WERI-Rb-1 (cell line): Measurements from ENCODE around the gene MYH1.
"Not testable (repeated sequence)": the region's sequence is repeated elsewhere in the genome, so short reads cannot be mapped to it uniquely, and the experiment has no call there.

Source experiments
- DNase-seq: peaks from one replicate; pipeline ENCODE4 v3.0.0-alpha.2; 2020
- H3K27ac ChIP-seq: fragments of 250-450 bp; sonication (Bioruptor Pico); 2 replicates; pipeline ENCODE4 v1.5.1; 2020; ENCODE audit warnings: mild to moderate bottlenecking, moderate library complexity
- H3K27me3 ChIP-seq: fragments of 250-450 bp; sonication (Bioruptor Pico); 2 replicates; pipeline ENCODE4 v1.5.1; 2021; ENCODE audit warnings: mild to moderate bottlenecking, low read depth, moderate library complexity; ENCODE audit not compliant: insufficient read depth, severe bottlenecking
- H3K36me3 ChIP-seq: fragments of 250-450 bp; sonication (Bioruptor Pico); 2 replicates; pipeline ENCODE4 v1.5.1; 2020; ENCODE audit warnings: mild to moderate bottlenecking, moderate library complexity
- H3K4me3 ChIP-seq: 2 replicates; pipeline ENCODE4 v1.5.1; 2011; ENCODE audit warnings: low read depth, mild to moderate bottlenecking, control low read depth, low read length
- H3K9me3 ChIP-seq: fragments of 250-450 bp; sonication (Bioruptor Pico); 2 replicates; pipeline ENCODE4 v1.5.1; 2021; ENCODE audit warnings: mild to moderate bottlenecking, moderate library complexity; ENCODE audit not compliant: severe bottlenecking
- TF ChIP-seq, protein P1 (sequence below): IDR thresholded peaks from 2 replicates; pipeline ENCODE4 v1.5.1; 2011; ENCODE audit warnings: low read depth, mild to moderate bottlenecking, control low read depth, inconsistent platforms, low read length

Gene MYH1

DNA sequence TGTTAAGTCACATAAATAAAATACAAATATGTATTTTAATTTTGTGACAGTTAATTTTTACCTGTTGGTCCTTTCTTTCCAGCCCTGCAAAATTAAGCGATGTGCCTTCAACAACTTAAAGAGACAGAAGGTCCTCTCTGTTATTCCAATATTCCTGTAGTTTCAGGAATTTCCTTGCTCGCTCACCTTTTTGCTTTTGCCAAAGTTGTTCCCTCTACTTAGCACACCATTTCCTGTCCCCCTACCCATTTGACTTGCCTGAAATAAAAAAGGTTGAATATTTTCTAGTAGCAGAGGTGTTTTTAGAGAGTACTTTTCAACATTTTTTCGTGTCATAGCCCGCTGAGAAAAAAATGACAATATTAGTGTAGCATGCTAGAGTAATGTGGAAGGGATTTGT, 31.7 kb upstream of the MYH1 start:
- H3K27ac ChIP-seq = no peak overlapping the region
- no peak overlapping the region for H3K4me3 ChIP-seq

DNA sequence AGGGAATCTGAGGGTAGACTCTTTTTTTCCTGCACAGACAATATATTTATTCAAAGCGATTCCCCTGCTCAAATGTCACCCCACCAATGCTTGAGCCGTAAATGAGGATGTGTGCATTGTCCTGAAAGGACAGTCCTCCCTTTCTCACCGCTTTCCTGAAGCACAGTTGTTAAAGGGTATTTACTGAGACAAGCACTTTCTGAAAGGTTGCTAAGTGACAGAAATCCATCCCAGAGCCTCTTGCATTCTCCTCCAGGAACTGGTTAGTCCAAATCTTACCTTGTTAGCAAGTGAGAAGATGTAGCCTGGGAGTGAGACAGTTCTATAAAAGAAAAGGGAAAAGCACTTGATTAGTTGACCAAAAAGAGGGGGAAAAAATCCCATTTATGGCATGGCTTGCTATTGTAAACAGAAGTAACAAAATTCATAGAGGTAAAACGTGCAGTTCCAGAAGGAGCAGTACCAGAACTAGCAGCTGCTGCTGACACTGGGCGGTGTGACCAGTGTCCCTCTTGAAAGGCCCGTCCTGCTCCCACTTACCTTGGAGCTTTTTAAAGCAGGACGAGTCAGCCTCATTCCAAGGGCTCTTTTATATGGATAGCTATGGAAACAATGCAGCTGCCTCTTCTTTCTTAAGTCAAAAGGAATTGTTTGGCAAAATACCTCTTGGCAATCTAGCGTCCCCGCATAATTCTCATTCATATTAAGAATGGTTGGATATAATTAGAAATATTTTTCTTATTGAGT, 30.9 kb upstream of the MYH1 start, which contains the start of gene MYH2:
TSS of gene MYH2 (minus strand) at position 563 of the 747 bp plus-strand sequence. CDS start 1,738 bp downstream, outside the sequence.
- Histone ChIP-seq H3K9me3 (no peaks in the 10 kb centered on the region), H3K27ac (no peak within 1 kb of the TSS), H3K4me3 (no peak within 1 kb of the TSS), H3K27me3 (peaks cover 10% of the 10 kb centered on the region), H3K36me3 (no peaks in the 10 kb centered on the region)
- TF ChIP-seq, protein P1, sequence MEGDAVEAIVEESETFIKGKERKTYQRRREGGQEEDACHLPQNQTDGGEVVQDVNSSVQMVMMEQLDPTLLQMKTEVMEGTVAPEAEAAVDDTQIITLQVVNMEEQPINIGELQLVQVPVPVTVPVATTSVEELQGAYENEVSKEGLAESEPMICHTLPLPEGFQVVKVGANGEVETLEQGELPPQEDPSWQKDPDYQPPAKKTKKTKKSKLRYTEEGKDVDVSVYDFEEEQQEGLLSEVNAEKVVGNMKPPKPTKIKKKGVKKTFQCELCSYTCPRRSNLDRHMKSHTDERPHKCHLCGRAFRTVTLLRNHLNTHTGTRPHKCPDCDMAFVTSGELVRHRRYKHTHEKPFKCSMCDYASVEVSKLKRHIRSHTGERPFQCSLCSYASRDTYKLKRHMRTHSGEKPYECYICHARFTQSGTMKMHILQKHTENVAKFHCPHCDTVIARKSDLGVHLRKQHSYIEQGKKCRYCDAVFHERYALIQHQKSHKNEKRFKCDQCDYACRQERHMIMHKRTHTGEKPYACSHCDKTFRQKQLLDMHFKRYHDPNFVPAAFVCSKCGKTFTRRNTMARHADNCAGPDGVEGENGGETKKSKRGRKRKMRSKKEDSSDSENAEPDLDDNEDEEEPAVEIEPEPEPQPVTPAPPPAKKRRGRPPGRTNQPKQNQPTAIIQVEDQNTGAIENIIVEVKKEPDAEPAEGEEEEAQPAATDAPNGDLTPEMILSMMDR = no peak
- no peak for DNase-seq

More for the DNA sequence above, 31.7 kb upstream of the MYH1 start:
- Histone ChIP-seq H3K36me3 (no peaks in the 10 kb centered on the region), H3K27me3 (peaks cover 9% of the 10 kb centered on the region), H3K9me3 (no peaks in the 10 kb centered on the region)
- TF ChIP-seq, protein P1 = no peak
- no peak for DNase-seq

DNA sequence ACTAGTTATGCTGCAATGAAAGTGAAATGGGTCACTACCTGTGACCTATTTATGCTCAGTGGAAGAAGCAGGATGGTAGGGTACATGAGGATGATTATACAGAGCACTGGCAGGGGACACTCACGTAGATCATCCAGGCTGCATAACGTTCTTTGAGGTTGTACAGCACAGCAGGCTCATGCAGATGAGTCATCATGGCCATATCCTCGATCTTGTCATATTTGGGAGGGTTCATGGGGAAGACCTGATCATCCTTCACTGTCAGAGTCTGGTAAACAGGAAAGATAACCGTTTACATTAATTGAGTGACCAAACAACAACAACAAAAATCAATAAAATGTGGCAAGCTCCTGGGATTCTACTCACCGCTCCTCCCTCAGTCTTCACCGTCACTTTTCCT, 29.0 kb upstream of the MYH1 start:
- no peak overlapping the region for H3K4me3 ChIP-seq
- no peak overlapping the region for H3K27ac ChIP-seq
- no peak for DNase-seq
- TF ChIP-seq, protein P1 = no peak
- peaks cover 12% of the 10 kb centered on the region for H3K27me3 ChIP-seq
- H3K9me3 ChIP-seq = no peaks in the 10 kb centered on the region
- H3K36me3 ChIP-seq = no peaks in the 10 kb centered on the region

DNA sequence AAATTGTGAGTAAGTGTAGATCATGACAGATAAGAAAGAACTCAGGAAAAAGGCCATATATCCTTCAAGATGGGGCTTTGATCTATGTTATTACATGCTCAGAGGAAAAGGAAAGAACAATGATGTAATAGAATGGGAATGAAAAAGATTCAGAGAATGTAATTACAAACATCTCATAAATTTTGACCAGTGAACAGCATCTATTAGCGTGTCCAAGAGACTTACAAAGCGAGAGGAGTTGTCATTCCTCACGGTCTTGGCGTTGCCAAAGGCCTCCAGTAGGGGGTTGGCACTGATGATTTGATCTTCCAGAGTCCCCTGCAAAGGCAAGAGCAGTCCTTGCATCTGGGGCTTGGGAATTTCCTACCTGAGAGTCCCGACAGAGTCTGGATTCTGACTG, 25.1 kb upstream of the MYH1 start:
- H3K36me3 ChIP-seq, H3K27ac ChIP-seq, DNase-seq, H3K4me3 ChIP-seq: not testable (repeated sequence)
- H3K27me3 ChIP-seq = peaks cover 12% of the 10 kb centered on the region
- peaks cover 19% of the 10 kb centered on the region for H3K9me3 ChIP-seq

DNA sequence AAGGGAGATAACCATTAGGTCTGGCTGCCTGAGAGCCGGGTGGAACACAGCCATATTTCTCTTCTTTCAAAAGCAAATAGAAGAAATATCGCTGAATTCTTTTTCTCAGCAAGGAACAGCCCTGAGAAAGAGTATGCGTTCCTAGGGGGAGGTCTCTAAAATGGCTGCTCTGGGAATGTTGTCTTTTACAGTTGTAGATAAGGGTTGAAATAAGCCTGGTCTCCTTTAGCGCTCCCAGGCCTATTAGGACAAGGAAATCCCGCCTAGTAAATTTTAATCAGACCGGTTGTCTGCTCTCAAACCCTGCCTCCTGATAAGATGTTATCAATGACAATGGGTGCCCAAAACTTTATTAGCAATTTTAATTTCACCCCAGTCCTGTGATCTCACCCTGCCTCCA, 22.8 kb upstream of the MYH1 start:
- peaks cover 19% of the 10 kb centered on the region for H3K9me3 ChIP-seq
- not testable (repeated sequence) for H3K4me3 ChIP-seq, H3K36me3 ChIP-seq, DNase-seq, H3K27ac ChIP-seq, H3K27me3 ChIP-seq

DNA sequence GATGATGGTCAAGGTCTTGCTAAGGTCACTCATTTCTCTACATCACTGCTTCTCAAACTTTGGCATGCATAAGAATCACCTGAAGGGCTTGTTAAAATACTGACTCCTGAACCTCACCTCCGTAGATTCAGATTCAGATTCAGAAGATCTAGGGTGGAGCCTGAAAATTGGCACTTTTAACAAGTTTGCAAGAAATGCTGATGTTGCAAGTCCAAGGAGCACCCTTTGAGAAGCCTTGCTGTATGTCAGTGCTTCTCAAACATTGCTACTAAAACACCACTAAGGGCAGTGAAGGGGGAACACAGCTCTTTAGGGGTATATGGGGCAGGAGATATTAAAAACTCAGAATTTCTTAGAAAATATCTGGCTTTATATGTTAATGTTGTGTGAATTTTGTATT, 13.7 kb upstream of the MYH1 start:
- Histone ChIP-seq H3K9me3 (no peaks in the 10 kb centered on the region), H3K27me3 (no peaks in the 10 kb centered on the region), H3K4me3 (no peak overlapping the region), H3K36me3 (no peaks in the 10 kb centered on the region), H3K27ac (no peak overlapping the region)
- DNase-seq = no peak
- TF ChIP-seq, protein P1 = no peak

DNA sequence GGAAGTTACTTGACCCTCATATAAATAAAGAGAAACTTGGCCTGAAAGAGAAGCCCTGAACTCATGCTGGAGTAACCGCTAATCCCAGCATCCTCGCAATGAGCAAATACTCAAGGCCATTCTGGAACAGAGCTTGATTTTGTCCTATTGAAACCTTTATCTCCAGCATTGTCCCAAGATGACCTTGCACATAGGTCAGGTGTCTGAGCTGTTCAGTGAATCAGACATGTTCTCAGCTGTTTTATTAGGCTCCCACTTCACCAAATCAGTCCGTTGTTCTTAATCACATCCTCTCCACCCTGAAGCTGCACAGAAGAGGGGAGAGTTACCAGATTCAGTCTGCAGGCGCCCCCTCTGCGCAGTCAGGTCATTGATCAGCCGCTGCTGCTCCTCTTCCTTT, 9.1 kb upstream of the MYH1 start:
- H3K4me3 ChIP-seq = no peak overlapping the region
- no peak for DNase-seq
- H3K27me3 ChIP-seq = peaks cover 4% of the 10 kb centered on the region
- TF ChIP-seq, protein P1 = no peak
- H3K27ac ChIP-seq = no peak overlapping the region
- no peaks in the 10 kb centered on the region for H3K9me3 ChIP-seq
- no peaks in the 10 kb centered on the region for H3K36me3 ChIP-seq
